ENCODE measurements around the gene AKR1E2. TPM values are rescaled to one million over a fixed set of nuclear protein-coding genes. Genes with fewer than 3 reads are reported as not detected.

AKR1E2 gene
- total RNA-seq, 1 experiment from 2014 or later: not detected

- no peak for DNase-seq
- H3K27ac ChIP-seq: no peak overlapping the region
- H3K4me1 ChIP-seq: no peaks in the 10 kb centered on the region
- H3K36me3 ChIP-seq: no peaks in the 10 kb centered on the region
- no peaks in the 10 kb centered on the region for H3K9me3 ChIP-seq (replicated peaks)
- H3K4me3 ChIP-seq: no peak overlapping the region
- H3K27me3 ChIP-seq: no peaks in the 10 kb centered on the region
Observed at GRCh38 chr10:4825456-4825867, 545 bp upstream of the AKR1E2 start.

GRCh38 chr10:4826792-4827324 lies 851 bp downstream of the AKR1E2 start:
- Histone ChIP-seq H3K4me1 (no peaks in the 10 kb centered on the region), H3K9me3 (replicated peaks) (no peaks in the 10 kb centered on the region), H3K27ac (no peak overlapping the region), H3K4me3 (no peak overlapping the region), H3K27me3 (no peaks in the 10 kb centered on the region), H3K36me3 (no peaks in the 10 kb centered on the region)
- DNase-seq: no peak

DNA sequence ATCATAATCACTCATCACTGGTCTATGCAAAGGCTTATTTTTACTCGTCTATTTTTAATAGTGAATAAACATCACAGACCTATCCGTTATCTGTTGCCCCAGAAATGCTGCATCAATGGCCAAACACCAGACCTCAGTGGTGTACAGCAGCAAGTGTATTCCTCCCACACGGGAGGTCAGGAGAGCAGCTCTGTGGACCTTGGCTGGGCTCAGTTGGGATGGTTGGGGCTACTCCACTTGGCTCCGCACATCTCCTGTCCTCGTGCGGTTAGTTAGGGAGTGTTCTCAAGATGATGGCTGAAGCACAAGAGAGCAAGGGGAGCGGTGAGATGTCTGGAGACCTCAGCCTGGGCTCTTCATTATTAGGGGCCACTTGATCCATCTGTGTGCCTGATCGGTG lies 2.0 kb downstream of the AKR1E2 start:
- no peak overlapping the region for H3K4me3 ChIP-seq
- DNase-seq: no peak
- no peaks in the 10 kb centered on the region for H3K27me3 ChIP-seq
- H3K9me3 ChIP-seq (replicated peaks): no peaks in the 10 kb centered on the region
- H3K36me3 ChIP-seq: no peaks in the 10 kb centered on the region
- H3K27ac ChIP-seq: no peak overlapping the region
- no peaks in the 10 kb centered on the region for H3K4me1 ChIP-seq

GRCh38 chr10:4830551-4830950 lies 4.5 kb downstream of the AKR1E2 start:
- H3K4me1 ChIP-seq: no peaks in the 10 kb centered on the region
- no peaks in the 10 kb centered on the region for H3K36me3 ChIP-seq
- DNase-seq: no peak
- H3K9me3 ChIP-seq (replicated peaks): no peaks in the 10 kb centered on the region
- H3K4me3 ChIP-seq: no peak overlapping the region
- no peak overlapping the region for H3K27ac ChIP-seq
- no peaks in the 10 kb centered on the region for H3K27me3 ChIP-seq

DNA sequence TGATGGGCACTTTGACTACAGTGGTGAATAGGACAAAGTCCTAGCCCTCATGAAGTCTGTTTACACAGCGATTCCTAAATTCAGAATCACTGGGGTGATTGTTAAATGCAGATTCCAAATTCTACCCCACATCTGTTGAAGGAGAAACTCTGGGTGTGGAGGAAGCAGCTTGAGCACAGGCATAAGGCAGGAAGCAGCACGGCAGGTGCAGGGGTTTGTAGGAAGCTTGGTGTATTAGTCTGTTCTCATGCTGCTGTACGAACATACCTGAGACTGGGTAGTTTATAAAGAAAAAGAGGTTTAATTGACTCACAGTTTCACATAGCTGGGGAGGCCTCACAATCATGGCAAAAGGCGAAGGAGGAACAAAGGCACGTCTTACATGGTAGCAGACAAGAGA lies 5.1 kb downstream of the AKR1E2 start:
- H3K4me3 ChIP-seq: no peak overlapping the region
- no peak overlapping the region for H3K27ac ChIP-seq
- H3K27me3 ChIP-seq: no peaks in the 10 kb centered on the region
- H3K36me3 ChIP-seq: no peaks in the 10 kb centered on the region
- DNase-seq: no peak
- H3K4me1 ChIP-seq: no peaks in the 10 kb centered on the region
- H3K9me3 ChIP-seq (replicated peaks): no peaks in the 10 kb centered on the region

DNA sequence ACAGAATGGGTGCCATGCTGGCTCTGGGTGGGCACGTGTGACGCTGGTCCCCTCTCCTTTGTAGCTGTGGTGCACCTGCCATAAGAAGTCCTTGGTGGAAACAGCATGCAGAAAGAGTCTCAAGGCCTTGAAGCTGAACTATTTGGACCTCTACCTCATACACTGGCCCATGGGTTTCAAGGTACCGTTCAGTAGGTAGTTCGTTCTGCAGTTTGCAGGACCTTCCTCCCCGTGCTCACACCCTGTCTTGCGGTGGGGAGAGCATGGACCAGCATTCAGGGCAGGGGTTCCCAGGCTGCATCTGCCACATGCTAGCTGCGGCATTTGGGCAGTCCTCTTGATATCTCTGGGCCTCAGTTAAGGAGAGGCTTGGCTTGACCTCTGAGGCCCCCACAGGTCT lies 7.3 kb downstream of the AKR1E2 start:
- no peaks in the 10 kb centered on the region for H3K36me3 ChIP-seq
- no peak overlapping the region for H3K4me3 ChIP-seq
- H3K4me1 ChIP-seq: no peaks in the 10 kb centered on the region
- no peak for DNase-seq
- H3K27me3 ChIP-seq: no peaks in the 10 kb centered on the region
- H3K27ac ChIP-seq: no peak overlapping the region
- no peaks in the 10 kb centered on the region for H3K9me3 ChIP-seq (replicated peaks)

DNA sequence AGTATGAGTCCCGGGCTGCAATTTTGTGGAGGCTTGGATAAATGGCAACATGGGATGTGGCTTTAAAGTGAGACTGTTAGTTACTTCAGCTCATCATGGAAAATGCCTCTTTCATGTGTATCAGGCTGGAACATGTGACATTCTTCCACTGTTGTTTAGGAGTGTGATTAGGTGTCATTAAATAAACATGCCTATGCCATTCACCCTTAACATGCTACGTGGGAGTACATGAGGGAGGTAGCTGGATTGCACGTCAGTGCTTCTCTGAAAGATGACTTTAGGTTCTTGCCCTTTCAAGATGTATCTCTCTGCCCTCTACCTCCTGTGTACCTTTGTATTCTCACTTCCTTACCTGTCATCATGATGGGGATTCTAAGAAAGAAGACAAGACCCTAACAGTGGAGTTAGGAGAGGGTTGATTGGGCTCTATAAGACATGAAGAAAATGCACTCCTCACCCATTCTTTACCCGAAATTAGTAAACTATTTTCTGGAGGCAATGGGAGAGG lies 8.9 kb downstream of the AKR1E2 start:
- no peak overlapping the region for H3K27ac ChIP-seq
- H3K4me1 ChIP-seq: no peaks in the 10 kb centered on the region
- H3K9me3 ChIP-seq (replicated peaks): no peaks in the 10 kb centered on the region
- no peaks in the 10 kb centered on the region for H3K27me3 ChIP-seq
- no peaks in the 10 kb centered on the region for H3K36me3 ChIP-seq
- H3K4me3 ChIP-seq: no peak overlapping the region
- DNase-seq: no peak

- Histone ChIP-seq H3K4me1 (no peaks in the 10 kb centered on the region), H3K4me3 (no peak overlapping the region), H3K9me3 (replicated peaks) (no peaks in the 10 kb centered on the region), H3K27ac (no peak overlapping the region), H3K36me3 (no peaks in the 10 kb centered on the region), H3K27me3 (no peaks in the 10 kb centered on the region)
- no peak for DNase-seq
Observed at GRCh38 chr10:4835494-4835918, 9.5 kb downstream of the AKR1E2 start.

DNA sequence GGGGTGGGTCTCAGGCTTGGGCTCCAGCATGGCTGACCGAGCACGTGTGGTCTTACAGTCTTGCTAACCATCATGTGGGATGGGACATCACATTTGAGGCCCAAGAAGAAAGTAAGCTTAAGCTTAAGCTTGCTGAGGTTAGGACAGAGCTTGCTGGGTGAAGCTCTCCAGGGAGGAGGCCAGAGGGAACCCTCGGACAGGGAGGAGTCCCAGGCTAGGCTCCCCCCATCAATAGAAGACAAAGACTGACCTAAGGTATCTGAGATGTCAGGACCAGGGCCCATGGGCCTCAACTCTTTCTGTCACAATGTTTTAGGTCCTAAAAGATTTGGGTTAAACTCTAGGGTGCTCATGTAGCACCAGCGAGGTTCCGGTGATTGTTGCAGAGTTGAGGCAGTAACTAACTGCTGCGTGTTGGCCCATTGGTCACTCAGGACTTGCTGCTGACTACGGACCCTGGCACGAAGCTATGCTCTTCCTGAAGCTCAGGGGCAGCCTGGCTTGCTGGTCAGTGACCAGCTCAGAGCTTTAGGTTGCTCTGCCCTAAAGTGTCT lies 10.5 kb downstream of the AKR1E2 start:
- no peaks in the 10 kb centered on the region for H3K9me3 ChIP-seq (replicated peaks)
- H3K4me1 ChIP-seq: no peaks in the 10 kb centered on the region
- H3K4me3 ChIP-seq: no peak overlapping the region
- H3K27ac ChIP-seq: no peak overlapping the region
- H3K27me3 ChIP-seq: no peaks in the 10 kb centered on the region
- H3K36me3 ChIP-seq: no peaks in the 10 kb centered on the region
- no peak for DNase-seq

GRCh38 chr10:4837551-4837950 lies 11.5 kb downstream of the AKR1E2 start:
- Histone ChIP-seq H3K4me1 (no peaks in the 10 kb centered on the region), H3K9me3 (replicated peaks) (no peaks in the 10 kb centered on the region), H3K4me3 (no peak overlapping the region), H3K27ac (no peak overlapping the region), H3K27me3 (no peaks in the 10 kb centered on the region), H3K36me3 (no peaks in the 10 kb centered on the region)
- DNase-seq: no peak

GRCh38 chr10:4838743-4839142 lies 12.7 kb downstream of the AKR1E2 start:
- no peaks in the 10 kb centered on the region for H3K27me3 ChIP-seq
- no peaks in the 10 kb centered on the region for H3K36me3 ChIP-seq
- DNase-seq: no peak
- H3K27ac ChIP-seq: no peak overlapping the region
- no peaks in the 10 kb centered on the region for H3K9me3 ChIP-seq (replicated peaks)
- H3K4me1 ChIP-seq: no peaks in the 10 kb centered on the region
- H3K4me3 ChIP-seq: no peak overlapping the region

- H3K9me3 ChIP-seq (replicated peaks): no peaks in the 10 kb centered on the region
- H3K27me3 ChIP-seq: no peaks in the 10 kb centered on the region
- H3K36me3 ChIP-seq: no peaks in the 10 kb centered on the region
- DNase-seq: no peak
- no peak overlapping the region for H3K4me3 ChIP-seq
- no peaks in the 10 kb centered on the region for H3K4me1 ChIP-seq
- H3K27ac ChIP-seq: no peak overlapping the region
Observed at GRCh38 chr10:4839353-4839752, 13.3 kb downstream of the AKR1E2 start.

DNA sequence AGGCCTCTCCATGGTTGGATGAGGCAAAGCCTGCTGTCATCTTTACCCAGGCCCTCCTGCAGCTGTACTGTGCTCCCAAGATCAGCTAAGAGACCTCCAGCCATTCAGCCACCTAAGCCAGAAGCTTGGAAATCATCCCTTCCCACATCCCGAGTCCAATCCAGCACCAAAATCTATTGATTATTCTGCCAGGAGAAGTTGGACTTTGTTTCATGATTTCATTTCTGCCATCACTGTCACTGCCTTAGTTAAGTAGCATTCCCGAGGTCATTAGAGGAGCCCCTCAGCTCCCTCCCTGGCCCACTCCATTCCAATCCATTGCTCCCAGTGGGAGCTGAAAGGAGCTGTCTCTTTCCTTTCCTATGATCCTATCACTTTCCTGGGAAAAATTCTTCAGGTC lies 14.1 kb downstream of the AKR1E2 start:
- H3K4me3 ChIP-seq: no peak overlapping the region
- H3K27ac ChIP-seq: no peak overlapping the region
- no peak for DNase-seq
- H3K27me3 ChIP-seq: no peaks in the 10 kb centered on the region
- H3K4me1 ChIP-seq: no peaks in the 10 kb centered on the region
- no peaks in the 10 kb centered on the region for H3K36me3 ChIP-seq
- no peaks in the 10 kb centered on the region for H3K9me3 ChIP-seq (replicated peaks)

DNA sequence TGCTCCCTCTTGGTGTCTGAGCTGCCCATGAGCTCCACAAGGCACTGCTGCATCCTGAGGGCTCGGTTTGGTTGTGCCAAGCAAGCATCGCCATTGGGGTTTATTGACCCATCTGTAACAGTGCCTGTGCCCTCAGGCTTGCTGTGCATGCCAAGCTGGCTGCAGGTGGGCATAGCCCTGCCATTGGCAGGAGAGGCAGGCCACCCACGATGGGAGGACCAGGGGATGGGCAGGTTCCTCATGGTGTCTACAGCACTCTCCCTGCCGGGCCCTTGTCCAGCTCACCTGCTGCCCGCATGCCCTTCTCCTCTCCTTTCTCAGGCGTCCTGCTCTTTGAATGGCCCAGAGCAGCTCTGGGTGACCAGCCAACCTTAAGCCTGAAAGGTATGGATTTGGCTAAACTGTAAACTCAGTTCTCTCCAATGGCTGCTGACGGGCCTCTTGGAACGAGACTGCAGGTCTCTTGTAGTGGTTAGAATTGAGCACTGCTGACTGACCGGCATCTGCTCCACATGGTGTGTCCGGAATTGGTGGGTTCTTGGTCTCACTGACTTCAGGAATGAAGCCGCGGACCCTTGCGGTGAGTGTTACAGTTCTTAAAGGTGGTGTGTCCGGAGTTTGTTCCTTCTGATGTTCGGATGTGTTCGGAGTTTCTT lies 17.6 kb downstream of the AKR1E2 start:
- Histone ChIP-seq H3K27ac (no peak overlapping the region), H3K36me3 (no peaks in the 10 kb centered on the region), H3K4me1 (peaks cover 5% of the 10 kb centered on the region; the same call in 1 of the 2 replicates), H3K9me3 (replicated peaks) (no peaks in the 10 kb centered on the region), H3K4me3 (no peak overlapping the region), H3K27me3 (no peaks in the 10 kb centered on the region)
- DNase-seq: no peak

DNA sequence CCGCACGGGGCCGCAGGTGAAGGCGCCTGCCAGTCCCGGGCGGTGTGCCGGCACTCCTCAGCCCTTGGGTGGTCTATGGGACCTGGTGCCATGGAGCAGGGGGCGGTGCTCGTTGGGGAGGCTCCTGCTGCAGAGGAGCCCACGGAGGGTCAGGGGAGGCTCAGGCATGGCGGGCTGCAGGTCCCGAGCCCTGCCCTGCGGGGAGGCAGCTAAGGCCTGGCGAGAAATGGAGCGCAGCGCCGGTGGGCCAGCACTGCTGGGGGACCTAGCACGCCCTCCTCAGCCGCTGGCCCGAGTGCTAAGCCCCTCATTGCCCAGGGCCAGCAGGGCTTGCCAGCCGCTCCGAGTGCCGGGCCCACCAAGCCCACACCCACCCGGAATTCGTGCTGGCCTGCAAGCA lies 18.9 kb downstream of the AKR1E2 start:
- H3K36me3 ChIP-seq: no peaks in the 10 kb centered on the region
- H3K27me3 ChIP-seq: no peaks in the 10 kb centered on the region
- H3K27ac ChIP-seq: no peak overlapping the region
- no peak for DNase-seq
- H3K4me1 ChIP-seq: peaks cover 9% of the 10 kb centered on the region
- H3K9me3 ChIP-seq (replicated peaks): no peaks in the 10 kb centered on the region
- no peak overlapping the region for H3K4me3 ChIP-seq

DNA sequence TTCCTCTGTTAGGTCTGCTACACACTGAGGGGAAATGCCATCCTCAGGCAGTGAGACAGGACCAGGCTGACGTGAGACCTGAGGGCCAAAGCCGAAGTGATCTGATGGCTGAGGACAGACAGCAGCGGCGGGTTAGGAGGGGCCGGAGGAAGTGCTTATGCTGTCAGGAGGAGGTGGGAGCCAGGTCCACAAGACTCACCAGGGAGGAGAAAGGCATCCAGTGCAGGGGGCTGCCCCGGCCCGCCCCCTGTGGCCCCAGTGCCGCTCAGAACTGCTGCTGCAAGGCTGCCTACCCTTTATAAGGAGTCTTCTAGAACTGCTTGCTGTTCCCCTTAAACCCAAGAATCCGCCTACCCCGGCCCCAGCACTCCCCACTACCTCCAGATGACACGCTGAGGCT lies 19.8 kb downstream of the AKR1E2 start:
- H3K27ac ChIP-seq: no peak overlapping the region
- peaks cover 15% of the 10 kb centered on the region for H3K4me1 ChIP-seq
- no peak overlapping the region for H3K4me3 ChIP-seq
- H3K9me3 ChIP-seq (replicated peaks): no peaks in the 10 kb centered on the region
- no peaks in the 10 kb centered on the region for H3K27me3 ChIP-seq
- no peaks in the 10 kb centered on the region for H3K36me3 ChIP-seq
- DNase-seq: no peak

Data from SJCRH30 (cell line).